ENCODE measurements around the gene MAEL. TPM values are rescaled to one million over a fixed set of nuclear protein-coding genes. Genes with fewer than 3 reads are reported as not detected.

The MAEL gene
- total RNA-seq, 1 donor from 2014 or later, result 0.87 TPM

DNA sequence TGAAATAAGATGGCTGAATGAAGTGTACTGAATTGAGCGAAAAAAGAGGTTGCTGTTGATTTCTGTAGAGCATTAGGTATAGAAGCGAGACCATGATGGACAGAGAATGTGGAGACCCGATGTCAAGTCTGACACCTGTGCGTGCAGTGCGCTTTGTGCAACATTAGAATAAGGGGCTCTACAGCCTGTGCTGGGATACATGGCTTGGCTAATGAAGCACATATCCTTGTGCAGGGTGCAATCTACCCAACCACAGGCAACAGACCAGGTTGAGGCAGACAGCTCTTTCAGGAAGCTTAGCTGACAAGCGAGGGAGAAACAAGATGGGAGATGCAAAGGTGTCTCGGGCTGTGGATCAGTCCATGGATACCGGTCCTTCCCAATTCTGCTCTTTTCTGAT lies 82.2 kb downstream of the MAEL start:
- intact Hi-C loops (cut with DNase I), result no loop called here
- ATAC-seq, result no peak
- no peak for DNase-seq (ENCODE audit: missing footprints)

Other genes starting within 250 kb of the MAEL start
- 16.5 TPM for gene POGK, start 149.8 kb upstream of the MAEL start, total RNA-seq
- gene TADA1, start 113.0 kb upstream of the MAEL start, total RNA-seq, result 9.4 TPM
- 1.8 TPM for gene ILDR2, start 13.7 kb upstream of the MAEL start, total RNA-seq
- gene GPA33, start 101.1 kb downstream of the MAEL start, total RNA-seq, result 0.62 TPM
- 127 TPM for gene STYXL2, start 104.8 kb downstream of the MAEL start, total RNA-seq
- 7.5 TPM for gene POU2F1, start 231.6 kb downstream of the MAEL start, total RNA-seq

Measured in Right ventricle myocardium inferior (tissue), 1 donor.